HG03378 (cell line): ENCODE results near the gene CIBAR2.
"Not testable (repeated sequence)": the region's sequence is repeated elsewhere in the genome, so short reads cannot be mapped to it uniquely, and the experiment has no call there.

Experiments used
- ATAC-seq: cut with Tn5 transposase; IDR thresholded peaks from one replicate; pipeline ENCODE4 v1.9.1; 2021; ENCODE audit warnings: mild to moderate bottlenecking, moderate library complexity; ENCODE audit not compliant: unreplicated experiment

Gene CIBAR2

DNA sequence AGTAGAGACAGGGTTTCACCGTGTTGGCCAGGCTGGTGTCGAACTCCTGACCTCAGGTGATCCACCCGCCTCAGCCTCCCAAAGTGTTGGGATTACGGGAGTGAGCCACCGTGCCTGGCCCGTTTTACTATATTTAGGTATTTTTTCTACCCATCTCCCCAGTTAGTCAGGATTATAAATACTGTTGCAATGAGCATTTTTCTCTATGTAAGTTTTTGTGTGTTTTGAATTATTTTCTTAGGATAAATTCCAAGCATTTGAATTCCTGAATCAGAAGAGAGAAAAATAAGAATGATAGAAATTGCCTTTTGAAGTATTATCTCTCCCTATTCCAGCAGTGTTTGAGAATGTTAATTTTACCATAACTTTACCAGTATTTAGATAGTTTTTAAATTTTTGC, 48.1 kb downstream of the CIBAR2 start:
- no peak for ATAC-seq

DNA sequence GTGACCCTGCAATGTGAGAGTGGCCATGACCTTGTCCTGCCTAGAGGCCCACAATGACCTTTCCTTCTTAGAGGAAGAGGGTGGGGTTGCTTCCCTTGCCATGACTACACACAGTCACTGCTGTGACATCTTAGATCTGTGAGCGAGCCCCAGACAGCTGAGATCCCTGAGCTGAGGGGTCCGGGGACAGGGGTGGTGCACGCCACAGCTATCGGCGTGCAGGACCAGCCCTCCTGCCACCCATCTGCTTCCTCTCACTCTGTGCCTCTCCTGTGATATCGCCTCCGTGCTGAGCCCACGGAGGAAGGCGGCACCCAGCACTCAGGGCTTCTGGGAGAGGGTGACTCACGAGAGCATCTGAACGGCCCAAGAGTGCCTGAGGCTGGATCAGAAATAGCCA, 49.4 kb downstream of the CIBAR2 start:
- ATAC-seq: no peak

DNA sequence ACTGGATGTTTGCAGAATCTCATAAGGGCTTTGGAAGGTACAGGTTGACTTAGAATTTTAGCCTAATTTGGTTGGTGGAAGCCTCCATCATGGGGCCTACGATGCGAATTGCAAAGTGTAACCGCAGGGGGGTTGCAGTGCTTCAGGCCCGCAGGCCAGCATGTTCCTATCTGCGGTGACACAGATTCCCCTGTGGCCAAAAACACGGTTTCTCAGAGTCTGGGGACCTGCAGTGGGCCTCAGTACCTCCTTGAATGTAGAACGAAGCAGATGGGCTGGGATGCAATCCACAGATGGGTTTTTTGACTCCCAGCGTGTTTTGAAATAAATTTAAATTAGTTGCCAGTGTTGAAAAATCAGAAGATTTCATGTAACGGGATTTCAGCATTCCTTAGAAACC, 49.9 kb downstream of the CIBAR2 start:
- no peak for ATAC-seq

DNA sequence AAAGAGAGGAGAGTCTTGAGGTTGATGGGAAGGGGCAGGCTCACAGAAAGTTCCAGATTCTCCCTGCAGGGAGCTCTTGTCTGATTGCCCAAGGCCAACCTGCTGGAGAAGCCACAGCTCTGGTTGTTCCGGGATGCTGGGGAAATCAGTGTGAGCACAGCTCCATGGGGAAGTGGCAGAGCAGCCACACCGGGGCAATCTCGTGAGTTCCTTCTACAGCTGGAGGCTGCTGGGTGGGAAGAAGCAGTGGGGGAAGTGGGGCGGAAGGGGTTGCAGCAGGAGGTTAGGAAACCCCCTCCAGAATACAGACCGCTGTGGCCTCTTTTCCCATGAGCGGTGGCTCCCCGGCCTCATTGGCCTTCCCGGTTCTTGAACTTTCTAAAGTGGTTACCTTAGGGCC, 50.7 kb downstream of the CIBAR2 start:
- no peak for ATAC-seq

DNA sequence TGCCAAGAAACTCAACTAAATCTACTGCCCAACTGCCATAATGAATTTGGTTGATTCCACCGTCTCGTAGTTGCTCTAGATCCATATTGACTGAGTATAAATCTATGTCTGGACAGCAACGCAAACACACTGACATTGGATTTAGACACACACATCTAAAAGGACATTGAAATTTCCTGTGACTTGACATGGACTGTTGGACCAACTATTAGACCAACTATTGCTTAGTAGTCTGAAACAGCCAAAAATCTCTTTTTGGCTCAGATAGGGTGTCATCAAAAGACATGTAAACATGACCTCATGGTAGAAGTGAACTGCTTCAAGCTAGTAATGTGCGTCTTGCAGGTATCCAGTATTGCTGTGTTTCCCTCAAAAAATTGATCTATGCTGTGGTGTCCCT, 53.4 kb downstream of the CIBAR2 start:
- no peak for ATAC-seq

DNA sequence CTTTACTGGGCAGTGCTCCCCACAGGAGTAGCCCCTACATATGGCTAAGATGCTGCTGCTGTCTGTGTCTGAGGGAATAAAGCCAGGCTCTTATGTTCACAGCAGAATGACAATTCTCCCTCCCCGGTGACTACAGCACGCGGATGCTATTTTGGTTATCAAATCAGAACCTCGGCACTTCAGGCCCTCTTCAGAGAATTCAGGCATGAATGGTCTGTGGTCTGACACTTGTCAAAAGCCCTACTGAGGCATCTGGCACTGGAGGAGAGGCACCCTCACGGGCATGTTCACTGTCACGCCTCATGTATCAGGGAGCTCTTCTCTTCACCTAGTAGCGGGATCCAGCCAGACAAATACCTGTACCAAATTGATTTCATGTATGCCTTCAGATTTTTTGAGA, 54.3 kb downstream of the CIBAR2 start:
- ATAC-seq: no peak

DNA sequence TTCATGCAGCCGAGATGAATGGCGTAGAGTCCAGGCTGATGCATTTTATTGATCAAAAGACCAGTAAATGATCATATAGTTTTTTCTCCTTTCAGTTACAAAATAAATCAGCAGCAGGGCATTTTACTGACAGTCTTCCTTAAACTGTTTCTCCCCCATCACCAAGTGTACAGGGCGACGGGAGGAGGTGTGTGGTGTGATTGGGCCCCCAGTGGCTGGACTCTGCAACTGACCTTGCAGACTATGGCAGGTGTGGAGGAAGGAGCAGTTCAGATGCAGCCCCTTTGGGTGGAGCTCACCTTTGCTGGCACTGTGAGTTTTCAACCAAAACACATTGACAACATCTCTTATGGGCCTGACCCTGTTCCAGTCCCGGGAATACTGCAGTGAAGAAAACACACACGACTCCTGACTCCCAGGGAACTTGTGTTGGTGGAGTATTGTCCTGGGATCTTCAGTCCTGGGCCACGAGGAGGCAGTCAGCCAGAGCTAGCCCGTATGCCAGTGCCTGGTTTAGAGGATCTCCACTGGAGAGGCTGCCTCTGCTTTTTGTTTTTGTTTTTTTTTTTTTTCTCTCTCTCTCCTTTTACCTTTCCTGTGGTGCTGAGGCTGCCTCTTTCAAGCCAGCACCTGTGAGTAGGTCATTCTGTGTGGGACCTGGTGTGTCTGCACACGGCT, 54.9 kb downstream of the CIBAR2 start:
- no peak for ATAC-seq

DNA sequence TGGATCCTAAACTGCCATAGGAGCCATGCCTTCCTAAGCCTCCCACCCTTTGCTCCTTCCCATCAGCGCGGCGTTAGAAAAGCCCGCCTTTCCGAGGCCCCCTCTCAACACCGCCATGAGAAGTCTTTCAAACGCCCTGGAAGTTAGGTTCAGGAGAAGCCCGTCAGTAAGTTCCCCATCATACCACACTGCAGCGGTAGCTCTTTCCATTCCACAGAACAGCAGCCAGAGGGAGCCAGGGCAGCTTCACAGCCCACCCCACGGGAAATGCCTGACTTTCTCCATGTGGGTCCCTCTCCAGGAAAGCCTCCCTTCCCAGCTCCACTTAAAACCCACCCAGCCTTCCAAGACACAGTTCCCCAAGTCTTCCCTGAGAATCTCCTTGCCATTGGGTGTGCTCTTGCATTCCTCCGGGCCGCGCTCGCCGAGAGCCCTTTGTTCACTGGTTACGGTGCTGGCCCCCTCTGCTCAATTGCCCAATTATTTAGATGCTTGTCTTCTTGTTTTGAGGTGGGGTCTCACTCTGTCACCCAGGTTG, 56.0 kb downstream of the CIBAR2 start:
- ATAC-seq: no peak

DNA sequence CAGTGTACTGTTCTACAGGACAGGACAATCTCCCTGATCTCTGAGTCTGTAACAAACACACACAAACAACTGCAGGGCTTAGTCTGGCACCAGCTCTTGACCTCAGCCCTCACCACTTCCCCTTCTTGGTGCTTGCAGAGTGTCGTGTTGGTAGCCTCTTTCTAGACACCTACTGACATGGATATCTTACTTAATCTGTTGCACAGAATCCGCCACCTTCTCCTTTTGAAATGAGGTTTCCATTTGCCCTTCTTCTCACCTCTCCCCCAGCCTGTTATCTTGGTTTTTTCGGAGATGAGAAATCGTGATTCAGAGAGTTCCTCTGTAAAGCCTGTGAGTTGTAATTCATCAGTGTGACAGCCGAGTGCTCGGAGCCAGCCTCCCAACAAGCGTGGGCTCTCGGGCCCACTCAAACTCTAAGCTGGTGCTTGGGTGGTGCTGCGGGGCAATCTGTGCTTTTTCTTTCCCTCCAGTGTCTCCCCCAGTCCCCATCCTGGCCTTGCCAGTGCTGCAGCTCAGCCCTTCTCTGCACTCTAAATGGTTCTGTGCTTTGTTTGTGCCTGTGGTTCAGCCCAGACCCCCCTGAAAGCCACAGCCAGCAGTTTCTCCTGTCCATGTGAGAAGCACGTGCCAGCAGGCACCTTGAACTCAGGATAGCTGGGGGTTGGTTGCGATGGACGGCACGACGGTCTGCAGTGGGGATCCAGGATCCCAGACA, 56.6 kb downstream of the CIBAR2 start:
- ATAC-seq: peak; percentile 89

DNA sequence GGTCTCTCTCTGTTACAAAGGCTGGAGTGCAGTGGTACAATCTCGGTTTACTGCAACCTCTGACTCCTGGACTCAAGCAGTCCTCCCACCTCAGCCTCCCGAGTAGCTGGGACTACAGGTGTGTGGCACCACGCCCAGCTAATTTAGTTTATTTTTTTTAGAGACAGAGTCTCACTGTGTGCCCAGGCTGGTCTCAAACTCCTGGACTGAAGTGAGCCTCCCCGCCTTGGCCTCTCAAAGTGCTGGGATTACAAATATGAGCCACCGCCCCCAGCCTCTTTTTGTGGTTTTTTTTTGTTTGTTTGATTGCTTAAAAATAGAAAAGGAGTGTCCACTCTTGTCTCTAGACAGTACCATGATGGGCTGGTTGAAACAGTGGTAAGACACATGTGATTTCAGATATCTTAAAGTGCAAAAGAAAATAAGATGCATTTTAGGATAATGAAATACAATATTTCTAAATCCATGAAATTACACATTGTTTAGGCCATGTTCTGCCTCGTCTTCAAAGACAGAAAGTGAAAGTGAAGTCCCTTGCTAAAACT, 57.3 kb downstream of the CIBAR2 start:
- no peak for ATAC-seq

DNA sequence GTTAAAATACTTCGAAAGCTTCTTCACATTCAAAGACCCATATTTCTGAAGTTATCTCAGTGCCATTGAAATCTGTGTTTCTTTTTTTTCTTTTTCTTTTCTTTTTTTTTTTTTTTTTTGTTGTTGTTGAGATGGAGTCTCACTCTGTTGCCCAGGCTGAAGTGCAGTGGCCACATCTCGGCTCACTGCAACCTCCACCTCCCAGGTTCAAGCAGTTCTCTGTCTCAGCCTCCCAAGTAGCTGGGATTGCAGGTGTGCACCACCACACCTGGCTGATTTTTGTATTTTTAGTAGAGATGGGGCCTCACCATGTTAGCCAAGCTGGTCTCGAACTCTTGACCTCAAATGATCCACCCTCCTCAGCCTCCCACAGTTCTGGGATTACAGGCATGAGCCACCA, 58.0 kb downstream of the CIBAR2 start:
- not testable (repeated sequence) for ATAC-seq

DNA sequence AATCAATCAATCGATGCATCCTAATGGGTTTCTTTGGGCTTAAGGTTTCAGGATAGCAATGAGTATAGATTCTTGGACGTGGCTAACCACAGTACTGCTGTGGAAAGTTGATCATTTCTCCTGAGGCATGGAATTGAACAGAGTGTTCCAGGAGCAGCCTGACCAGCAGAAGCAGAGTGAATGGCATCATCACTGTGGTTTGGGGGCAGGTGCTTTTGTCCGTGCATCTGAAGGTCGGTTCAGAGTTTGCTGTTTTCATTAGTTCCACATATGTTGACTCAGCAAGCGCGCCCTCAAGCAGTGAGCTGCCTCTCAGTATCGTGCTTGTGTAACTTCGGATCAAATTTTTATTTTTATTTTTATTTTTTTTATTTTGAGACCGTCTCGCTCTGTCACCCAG, 59.7 kb downstream of the CIBAR2 start:
- no peak for ATAC-seq

DNA sequence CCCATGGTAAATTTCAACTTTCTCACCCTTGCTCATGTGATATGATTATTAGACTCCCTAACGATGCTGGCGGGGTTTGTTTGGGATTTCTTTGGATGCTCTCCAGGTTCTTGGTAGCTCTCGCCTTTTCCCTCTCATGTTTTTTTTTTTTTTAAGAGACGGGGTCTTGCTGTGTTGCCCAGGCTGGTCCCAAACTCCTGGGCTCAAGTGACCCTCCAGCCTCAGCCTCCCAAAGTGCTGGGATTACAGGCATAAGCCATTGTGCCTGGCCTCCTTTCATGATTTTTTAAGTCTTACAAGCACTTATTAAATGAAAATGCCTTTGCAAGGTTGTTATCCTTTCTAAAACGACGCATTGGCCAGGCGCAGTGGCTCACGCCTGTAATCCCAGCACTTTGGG, 60.6 kb downstream of the CIBAR2 start:
- ATAC-seq: no peak

DNA sequence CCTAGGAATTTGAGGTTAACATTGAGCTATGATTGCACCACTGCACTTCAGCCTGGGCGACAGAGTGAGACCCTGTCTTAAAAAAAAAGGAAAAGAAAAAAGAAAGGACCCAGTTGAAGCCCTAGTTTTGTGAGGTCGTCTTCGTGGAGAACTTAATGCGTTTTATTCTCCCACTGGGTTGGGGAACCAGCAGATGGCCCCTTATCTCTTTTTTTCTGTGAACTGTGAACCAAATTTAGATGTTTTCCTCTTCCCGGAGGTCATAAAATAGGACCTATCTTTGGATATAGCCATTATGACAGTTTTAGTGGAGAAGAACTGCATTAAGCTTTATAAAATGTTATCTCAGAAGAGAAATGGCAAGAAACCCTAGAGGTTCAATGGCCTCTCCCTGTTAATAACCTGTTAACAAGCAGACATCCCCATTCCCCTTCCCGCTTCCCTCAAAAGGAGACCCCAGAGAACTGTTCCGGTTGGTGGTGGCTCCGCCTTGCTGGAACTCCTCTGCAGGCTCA, 61.1 kb downstream of the CIBAR2 start:
- no peak for ATAC-seq

DNA sequence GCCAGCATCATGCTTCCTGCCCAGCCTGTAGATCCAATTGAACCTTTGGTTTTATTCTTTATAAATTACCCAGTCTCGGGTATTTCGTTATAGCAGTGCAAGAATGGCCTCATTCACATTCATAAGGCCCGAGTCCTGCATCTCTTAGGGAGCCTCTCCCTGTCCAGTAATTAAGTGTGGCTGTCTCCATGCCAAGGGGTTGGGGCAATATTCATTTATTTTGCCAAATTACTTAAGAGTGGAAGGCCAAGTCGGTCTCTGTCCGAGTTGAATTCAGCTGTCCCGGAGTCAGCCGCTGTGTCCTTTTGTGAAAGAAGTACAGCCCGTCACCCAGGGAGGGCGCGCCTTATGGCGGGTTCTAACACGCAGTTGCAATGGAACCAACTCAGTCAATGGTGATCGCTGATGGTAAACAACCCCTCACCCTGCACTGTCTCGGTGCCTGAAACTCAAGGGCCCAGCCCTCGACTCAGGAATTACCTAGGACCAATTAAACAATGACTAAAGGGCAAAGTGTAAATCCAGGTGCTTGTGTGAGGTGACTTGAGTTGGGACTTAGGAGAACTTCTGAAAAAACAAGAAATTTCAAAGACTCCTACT, 62.5 kb downstream of the CIBAR2 start:
- no peak for ATAC-seq

DNA sequence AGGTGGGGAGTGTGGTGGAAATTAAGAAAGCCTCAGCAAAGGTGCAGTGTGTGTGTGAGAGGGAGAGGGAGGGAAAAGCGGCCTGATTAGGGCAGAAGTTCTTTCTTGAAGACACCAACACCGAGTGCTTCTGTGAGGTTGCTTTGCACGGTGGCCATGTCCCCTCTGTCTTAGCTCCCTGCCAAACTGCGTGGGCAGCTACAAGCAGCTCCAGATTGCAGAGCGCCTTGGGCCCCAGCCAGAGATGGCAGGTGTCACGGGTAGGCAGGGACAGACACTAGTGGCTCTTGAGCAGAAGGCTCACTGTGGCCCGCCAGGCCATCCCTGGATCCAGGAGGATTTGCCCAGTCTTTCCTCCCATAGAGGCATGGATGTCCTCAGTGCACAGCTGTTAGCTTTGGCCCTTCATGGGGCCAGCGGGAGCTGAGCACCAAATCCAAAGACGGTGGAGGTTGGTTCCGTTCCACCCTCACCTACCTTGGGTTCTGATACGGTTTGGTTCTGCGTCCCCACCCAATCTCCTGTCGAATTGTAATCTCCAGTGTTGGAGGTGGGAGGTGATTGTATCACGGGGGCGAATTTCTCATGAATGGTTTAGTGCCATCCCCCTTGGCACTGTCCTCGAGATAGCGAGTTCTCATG, 63.2 kb downstream of the CIBAR2 start:
- ATAC-seq: no peak
